Eye (tissue), 1 donor: ENCODE data around the gene HARS2.
"Not testable (repeated sequence)": the region's sequence is repeated elsewhere in the genome, so short reads cannot be mapped to it uniquely, and the experiment has no call there.

Source experiments
- DNase-seq: peaks from one replicate; pipeline ENCODE4 v3.0.0-alpha.2; 2015

HARS2 gene, protein sequence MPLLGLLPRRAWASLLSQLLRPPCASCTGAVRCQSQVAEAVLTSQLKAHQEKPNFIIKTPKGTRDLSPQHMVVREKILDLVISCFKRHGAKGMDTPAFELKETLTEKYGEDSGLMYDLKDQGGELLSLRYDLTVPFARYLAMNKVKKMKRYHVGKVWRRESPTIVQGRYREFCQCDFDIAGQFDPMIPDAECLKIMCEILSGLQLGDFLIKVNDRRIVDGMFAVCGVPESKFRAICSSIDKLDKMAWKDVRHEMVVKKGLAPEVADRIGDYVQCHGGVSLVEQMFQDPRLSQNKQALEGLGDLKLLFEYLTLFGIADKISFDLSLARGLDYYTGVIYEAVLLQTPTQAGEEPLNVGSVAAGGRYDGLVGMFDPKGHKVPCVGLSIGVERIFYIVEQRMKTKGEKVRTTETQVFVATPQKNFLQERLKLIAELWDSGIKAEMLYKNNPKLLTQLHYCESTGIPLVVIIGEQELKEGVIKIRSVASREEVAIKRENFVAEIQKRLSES

DNA sequence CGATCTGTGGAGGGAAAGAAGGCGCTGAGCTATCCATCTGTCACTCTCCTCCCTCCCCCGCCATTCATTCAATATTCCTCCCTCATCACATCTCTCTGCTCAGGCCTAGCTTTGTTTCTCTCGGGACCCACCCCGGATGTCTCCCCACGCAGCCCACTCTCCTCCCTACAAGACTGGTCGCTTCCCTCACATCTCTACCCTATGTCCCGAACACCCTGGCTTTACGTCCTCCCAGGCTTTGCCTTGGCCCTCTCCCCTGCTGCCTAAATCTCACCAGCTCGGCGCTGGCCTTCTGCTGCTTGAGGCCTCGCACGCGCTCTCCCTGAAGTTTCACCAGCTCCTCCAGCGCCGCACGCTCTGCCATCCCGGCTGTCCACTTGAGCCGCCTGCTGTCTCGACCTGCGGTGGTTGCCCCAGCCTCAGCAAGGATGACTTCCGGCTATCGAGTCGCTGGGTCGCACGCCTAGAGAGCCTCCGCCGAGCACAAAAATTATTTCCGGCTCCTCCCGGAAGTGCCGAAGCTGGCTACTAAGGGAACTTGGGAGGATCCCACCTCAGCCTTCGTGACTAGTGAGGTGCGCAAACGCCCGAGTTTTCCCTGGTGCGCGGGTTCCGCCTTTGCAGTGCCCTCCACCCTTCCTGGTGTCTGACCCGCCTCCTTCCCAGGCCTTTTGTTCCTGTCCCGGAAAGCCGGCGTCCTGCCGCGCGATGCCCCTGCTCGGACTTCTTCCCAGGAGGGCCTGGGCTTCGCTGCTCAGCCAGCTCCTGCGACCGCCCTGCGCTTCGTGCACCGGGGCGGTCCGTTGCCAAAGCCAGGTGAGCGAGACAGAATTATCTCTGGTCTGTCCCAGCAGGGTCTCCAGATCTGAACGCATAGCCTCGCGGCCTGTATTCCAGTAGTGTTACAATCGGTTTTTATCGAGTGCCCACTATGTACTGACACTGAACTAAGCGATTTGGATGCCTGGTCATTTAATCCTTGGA, at the start of gene HARS2, which contains the start of gene HARS1:
Gene HARS2 (plus strand): TSS at position 515 of the 984 bp plus-strand sequence. CDS start 194 bp downstream, at position 709.
Gene HARS1 (minus strand): TSS at position 430 of the 984 bp plus-strand sequence. CDS start 66 bp downstream, at position 364.
- peak; percentile 95 for DNase-seq

DNA sequence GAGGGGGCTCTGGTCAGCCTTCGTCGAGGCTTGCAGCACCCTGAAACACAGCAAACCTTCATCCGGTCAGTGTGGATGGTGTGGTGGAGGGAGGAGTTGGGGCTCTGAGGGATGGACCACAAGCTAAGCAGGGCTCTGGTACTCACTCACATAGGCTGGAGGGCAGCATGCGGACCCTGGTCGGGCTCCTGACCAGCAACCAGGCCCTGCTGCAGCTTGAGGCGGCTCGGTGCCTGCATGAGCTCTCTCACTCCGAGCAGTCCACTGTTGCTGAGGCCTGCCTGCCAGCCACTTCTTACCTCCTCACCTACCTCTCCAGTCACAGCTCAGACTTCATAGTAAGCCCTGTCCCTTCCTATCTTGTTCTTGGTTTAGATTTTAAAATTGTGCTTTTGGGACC, 49.5 kb upstream of the HARS2 start:
- DNase-seq = no peak

DNA sequence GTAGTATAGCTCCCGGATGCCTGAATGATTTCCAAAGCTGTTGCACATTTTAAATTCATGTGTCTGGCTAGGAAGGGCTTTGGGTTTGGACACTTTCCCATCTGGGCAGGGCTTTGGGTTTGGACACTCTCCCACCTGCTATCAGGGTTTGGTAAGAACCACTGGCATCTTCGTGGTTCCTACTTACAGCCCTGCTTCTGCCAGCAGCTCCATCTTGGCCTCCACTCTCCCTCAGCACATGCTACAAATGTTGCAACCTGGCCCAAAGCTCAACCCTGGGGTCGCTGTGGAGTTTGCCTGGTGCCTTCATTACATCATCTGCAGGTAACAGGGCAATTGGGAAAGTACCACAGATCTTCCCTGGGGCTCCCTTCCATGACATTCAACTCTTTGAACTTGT, 48.5 kb upstream of the HARS2 start:
- DNase-seq = no peak

DNA sequence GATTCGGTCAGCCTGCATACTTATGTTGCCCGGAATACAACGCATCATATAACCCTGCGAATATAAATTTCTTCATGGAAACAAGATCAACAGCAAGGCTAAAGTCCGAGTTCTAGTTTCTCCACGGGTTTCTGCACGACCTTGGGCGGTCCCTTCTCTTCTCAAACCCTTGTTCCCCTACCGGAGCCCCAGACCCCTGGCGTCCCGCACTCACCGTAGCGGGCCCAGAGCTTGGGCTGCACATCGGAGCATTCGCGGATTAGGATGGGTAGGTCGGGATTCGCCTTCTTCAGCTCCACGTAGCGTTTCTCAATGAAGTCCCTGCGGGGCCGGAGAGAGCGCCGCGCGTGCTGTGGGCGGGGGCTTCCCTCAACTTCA, 44.2 kb upstream of the HARS2 start:
- no peak for DNase-seq

DNA sequence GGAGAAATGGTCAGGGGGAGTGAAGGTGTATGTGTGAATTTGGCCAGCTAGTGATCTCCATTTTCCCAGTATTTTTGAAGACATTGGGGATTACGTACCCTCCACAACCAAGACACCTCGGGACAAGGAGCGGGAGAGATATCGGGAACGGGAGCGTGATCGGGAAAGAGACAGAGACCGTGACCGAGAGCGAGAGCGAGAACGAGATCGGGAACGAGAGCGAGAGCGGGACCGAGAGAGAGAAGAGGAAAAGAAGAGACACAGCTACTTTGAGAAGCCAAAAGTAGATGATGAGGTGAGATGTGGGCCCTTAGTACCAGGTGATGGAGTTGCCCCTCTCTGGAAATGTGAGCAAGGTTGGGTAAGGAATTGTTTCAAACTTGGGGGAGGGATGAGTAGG, 32.4 kb upstream of the HARS2 start:
- no peak for DNase-seq

DNA sequence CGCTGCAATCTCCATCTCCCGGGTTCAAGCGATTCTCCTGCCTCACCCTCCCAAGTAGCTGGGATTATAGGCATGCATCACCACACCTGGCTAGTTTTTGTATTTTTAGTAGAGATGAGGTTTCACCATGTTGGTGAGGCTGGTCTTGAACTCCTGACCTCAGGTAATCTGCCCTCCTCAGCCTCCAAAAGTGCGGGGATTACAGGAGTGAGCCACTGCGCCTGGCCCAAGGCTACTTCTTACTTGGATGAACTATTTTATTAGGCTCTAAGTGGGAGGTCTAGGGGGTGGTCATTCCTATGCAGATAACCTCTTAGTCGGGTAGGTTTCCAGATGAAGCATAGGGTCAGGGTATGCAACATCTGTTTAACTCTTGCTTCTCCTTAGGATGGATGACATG, 30.9 kb upstream of the HARS2 start:
- not testable (repeated sequence) for DNase-seq

DNA sequence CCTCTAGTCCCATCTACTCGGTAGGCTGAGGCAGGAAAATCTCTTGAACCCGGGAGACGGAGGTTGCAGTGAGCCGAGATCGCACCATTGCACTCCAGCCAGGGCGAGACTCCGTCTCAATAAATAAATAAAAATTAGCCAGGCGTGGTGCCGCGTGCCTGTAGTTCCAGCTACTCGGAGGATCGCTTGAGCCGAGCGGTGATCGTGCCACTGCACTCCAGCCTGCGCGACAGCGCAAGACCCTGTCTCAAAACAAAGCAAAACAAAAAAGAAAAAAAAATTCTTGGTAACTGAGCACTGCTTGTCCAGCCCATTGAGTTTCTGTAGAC, 27.3 kb upstream of the HARS2 start:
- DNase-seq = no peak

DNA sequence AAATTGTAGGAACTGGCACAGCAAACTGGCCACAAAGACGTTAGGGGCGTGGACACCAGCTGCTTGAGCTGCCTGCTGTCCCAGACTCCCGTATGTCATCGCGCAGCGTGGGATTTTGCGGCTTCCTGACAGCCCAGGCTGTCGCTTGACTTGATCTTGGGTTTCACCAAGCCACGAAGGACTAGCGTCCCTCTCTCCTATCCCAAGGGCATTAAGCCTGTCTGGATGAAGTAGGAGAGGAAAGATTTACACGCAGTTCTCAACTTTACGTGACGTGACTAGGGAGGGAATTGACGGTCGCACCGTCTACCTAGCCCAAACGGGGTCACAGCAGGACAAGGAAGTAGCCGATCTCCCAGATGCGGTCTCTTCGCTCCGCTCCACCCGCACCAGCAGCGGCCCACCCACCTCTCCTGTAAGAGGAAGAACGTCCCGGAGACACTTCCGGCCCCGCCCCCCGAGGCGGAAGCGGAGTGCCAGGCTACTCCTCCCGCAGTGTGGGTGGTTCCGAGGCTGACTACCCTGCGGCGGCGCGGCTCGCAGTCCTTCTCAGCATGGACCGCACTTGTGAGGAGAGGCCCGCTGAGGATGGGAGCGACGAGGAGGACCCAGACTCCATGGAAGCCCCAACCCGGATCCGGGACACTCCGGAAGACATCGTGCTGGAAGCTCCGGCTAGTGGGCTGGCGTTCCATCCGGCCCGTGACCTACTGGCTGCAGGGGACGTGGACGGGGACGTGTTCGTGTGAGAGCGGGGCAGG, 26.7 kb upstream of the HARS2 start, which contains the start of gene WDR55:
Gene WDR55 (plus strand): TSS at position 546 of the 761 bp plus-strand sequence. CDS start 9 bp downstream, at position 555.
- DNase-seq = peak; percentile 97

DNA sequence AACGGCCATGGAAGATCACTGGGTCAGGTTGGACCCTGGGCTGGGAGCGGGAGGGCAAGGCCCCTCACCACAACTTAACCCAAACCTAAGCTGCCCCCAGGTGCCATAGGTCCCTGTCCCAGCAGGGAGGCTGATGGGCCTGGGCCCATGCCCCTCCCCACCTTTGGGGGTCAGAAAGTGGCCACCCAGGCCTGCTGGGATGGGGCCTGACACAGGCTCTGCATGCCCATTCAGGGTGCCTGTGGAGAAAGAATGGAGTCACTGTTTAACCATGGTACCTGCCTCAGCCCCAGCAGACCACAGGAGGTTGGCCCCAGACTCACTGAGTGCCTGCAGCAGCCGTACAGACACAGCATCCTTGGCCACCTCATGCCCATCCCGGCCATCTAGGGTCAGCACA, 20.2 kb upstream of the HARS2 start:
- DNase-seq = not testable (repeated sequence)

DNA sequence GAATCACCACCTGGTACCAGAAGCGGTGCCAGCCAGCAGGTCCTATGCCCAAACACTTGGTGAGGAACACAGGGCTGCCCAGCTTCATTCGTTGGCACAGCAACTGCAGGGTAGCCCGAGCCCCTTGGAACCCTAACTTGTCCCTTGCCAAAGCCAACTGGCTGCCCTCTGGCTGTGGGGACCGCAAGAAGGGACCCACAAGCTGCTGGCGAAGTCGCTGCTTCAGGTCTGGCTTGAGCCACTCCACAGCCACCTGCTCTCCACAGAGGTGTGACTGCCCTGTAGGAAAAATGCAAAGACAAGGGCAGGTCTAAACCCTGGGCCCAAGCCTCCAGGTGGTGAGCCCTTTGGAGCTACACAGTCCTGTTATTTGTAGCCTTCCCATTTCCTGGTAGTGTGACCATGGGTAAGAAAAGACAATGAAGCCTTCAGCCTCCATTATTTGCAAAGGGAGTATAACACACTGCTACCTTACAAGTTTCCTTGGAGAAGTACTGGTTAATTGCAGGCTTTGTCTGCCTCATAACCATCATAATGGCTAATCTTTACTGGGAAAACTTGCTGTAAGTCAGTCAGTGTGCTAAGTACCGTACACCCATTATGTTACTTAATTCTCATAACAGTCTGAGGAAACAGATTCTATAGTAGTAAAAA, 19.7 kb upstream of the HARS2 start:
- no peak for DNase-seq

DNA sequence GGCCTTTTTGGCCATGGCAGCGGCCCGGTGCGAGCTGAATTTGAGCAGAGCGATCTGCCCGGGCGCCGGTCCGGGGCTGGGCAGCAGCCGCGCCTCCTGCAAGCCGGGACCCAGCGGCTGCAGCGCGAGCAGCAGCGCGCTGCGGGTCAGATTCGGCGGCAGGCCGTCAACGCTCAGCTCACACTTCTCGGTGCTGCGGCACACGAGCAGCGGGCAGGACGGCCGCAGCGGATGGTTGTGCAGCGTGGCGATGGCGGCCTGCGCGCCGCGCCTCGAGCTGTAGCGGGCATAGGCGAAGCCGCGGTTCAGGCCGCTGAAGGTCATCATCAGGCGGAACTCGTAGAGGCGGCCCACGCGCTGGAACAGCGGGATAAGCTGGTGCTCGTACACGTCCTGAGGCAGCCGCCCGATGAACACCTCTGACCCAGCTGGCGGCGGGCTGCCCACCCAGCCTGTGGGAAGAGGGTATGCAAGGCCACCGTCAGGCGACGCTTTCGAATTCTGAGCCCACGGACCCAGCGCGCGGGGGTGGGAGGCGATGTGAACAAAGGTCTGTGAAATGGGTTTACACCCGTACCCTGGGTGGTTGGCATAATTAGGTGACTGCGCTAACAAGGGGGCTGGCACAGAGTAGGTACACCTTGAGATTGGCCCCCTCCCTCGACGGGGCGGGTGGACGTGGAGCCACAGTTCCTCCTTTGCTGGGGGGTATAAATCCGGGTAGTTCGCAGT, 18.6 kb upstream of the HARS2 start:
- DNase-seq = peak; percentile 48

DNA sequence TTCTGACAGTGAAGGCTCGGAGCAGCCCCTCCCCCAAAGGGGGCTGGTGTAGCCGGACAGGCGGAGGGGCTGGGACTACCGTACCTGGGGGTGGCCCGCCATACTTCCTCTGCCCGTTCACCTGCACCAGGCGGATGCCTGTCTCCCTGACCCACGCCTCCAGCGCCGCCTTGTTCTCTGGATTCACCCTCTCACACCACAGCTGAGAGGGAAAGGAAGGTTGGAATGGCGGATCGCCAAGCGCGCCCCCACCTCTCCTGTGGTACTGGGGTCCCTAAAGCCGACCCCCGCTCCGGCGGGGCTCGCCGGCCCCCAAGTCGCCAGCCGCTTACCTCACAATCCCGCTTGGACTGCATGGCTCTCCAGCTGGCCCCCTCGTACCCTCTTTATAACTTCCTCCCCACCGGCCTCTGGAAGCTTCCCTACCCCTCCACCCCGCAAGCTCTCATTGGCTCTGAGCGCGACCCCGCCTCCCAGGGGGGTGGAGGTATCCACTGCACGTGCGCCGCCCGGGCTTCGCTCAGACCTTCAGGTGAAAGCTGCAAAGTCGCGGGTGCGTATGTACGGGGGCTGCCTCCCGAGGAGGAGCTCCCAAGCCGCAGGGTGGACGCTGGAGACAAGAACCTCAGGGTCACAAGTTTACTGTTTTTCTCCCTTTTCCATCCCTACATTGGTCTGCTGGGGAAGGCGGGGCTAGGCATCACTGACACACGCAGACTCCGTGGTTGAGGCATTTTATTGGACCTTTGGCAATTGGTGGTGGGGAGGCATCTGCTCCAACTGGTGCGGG, 17.9 kb upstream of the HARS2 start, which contains the start of gene DND1:
Gene DND1 (minus strand): TSS at position 390 of the 790 bp plus-strand sequence. CDS start 34 bp downstream, at position 356.
- no peak for DNase-seq

DNA sequence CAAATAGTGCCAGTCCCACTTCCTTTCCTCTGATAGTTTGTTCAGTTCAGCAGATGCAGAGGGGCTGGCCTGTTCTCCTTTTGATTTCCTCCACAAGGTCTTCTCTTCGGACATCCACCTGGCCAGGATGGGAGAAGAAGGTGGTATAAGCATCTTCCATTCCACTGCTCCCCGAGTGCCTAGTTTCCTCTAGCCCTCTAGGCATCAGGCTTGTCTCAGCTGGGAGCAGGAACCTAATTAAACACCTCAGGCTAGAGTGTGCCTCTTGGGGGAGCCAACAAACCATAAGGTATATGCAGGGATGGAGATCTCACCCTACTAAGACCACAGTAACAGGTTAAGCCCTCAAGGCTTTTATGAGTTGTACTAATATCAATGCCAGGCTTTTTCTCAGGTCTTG, 17.0 kb upstream of the HARS2 start:
- no peak for DNase-seq

DNA sequence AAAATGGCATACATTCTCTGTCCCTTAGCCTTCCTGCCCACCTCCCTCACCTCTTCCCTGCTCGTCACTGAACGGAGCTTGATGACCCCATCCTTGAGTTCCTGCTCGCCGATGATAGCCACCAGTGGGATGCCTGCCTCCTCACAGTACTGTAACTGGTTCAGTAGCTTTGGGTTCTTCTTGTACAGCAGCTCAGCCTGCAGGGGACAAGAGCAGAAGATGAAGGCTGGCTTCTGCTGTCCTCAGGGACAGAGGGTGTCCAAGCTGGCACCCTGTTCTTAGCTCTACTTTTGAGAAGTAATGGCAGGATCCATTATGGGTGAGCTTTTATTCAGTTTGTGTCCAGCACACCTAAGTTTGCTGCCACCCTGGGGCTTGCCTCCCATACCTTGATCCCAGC, 16.6 kb upstream of the HARS2 start:
- no peak for DNase-seq

DNA sequence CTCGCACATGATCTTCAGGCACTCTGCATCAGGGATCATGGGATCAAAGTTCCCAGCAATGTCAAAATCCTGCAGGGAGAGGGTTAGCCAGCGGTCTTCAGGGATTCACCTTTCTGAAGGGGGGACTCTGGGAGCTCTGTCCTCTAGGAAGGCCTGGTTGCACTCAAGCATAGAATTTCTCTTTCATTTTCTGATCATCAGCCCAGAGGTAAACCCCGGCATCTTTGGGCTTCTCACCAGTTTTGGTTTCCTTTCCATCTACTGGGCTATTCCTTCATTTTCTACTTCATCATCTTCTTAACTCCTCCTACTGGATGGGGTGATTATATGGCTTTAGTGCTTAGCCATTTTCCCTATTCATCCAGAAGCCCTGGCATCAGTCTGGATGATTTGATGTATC, 13.3 kb upstream of the HARS2 start:
- no peak for DNase-seq

DNA sequence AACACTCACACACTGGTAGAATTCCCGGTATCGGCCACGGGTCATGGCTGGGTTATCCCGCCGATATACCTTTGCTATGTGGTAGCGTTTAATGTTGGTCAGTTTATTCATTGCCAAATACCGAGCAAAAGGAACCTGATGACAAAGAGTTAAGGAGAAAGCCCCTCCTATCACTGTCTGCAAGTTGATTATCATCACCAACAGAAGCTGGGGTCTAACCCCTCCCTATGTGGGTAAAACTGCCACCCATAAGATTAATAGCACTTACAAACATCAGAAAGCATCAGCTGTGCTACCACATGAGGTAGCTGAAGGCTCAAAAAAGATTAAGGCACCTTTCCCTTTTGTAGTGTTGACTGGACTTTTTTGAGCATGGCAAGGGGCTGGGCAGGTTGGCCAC, 12.3 kb upstream of the HARS2 start:
- DNase-seq = no peak

DNA sequence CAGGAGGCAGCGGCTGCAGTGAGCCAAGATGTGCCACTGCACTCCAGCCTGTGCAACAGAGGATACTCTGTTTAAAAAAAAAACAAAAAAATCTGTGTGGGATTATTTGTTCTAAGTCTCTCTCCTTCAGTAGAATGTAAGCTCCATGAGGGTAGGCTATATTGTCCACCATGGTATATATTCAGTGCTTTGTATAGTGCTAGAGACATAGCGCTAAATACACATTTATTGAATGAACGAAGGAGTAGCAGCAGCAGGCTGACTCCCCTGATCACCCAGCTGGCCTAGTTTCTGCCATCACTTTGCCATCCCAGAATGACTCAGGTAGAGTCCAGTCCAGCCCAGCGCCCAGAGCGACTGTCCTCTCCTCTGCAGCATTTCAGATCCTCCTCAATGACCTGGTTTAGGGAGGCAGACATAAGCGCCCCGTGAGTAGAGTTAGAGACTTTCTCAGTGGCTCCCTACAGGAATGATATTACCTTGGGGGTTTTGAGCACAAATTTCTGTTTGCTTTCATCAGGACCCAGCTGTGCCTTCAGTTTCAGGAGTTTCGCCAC, 801 bp upstream of the HARS2 start:
- DNase-seq = no peak

DNA sequence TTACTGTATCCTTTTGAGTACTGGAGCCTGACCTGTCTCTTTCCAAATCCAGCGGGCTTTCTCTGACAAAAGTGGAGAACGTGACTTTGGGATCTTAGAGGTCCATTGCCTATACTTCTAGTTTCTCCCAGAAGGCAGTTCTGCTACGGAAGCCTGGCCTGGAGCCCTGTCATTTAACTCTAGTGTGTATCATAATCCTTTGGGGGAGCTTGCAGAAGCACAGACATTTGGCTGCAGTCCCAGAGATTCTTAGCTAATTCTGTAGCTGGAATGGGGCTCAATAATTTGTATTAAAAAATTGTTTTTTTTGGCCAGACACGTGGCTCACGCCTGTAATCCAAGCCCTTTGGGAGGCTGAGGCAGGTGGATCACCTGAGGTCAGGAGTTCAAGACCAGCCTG, 3.0 kb downstream of the HARS2 start:
- DNase-seq = no peak

DNA sequence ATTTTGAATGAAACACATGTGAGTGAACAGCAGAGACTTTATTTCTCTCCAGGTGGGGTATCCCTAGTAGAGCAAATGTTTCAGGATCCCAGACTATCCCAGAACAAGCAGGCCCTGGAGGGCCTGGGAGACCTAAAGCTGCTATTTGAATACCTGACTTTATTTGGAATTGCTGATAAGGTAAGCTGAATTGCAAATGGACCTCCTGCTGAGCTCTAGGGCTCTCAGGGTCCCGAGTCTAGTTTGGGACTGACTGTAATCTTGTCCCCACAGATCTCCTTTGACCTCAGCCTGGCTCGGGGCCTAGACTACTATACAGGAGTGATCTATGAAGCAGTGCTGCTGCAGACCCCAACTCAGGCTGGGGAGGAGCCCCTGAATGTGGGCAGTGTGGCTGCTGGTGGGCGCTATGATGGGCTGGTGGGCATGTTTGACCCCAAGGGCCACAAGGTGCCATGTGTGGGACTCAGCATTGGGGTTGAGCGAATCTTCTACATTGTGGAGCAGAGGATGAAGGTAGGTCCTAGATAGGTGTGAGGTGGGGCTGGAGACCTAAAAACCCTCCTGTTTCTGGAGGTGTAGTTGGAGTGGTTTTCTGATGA, 5.7 kb downstream of the HARS2 start:
- no peak for DNase-seq
